ENCODE results near the gene TGFB2.

TGFB2 gene

DNA sequence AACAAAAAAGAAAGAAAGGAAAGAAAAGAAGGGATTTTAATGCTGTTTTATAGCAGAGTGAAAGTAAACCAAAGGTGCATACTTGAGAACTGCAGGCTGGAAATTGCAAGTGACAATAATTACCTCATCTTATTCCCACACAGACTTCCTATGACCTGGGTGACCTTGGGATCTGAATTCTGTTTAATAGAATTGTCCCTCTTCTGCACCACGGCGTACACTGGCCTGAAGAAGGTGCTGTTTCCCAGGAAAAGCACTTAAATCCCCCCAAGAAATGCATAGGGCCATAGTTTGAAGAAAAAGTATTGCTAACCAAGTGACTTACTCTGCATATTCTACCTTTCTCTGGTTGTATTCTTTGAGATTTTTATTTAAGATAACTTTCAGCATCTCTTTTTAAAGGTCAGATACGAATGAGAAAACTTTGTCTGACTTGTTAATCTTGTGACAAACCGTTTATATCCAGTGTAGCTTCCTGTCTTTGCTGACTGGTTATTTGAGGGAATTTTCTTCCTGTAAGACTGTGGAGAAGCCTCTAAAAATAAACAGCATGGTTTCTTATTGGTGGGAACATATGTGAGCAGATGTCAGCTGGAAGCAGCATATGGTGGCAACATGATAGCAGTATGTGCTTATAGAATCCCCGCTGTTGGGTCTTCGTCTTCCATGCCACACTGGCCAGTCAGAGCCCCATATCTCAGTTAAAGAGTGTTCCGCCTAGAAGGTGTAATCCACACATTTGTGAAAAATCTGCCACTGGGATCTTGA lies 16.3 kb downstream of the TGFB2 start:
- DNase-seq (ENCODE audit: low read depth in 3 of 3) = no peak

DNA sequence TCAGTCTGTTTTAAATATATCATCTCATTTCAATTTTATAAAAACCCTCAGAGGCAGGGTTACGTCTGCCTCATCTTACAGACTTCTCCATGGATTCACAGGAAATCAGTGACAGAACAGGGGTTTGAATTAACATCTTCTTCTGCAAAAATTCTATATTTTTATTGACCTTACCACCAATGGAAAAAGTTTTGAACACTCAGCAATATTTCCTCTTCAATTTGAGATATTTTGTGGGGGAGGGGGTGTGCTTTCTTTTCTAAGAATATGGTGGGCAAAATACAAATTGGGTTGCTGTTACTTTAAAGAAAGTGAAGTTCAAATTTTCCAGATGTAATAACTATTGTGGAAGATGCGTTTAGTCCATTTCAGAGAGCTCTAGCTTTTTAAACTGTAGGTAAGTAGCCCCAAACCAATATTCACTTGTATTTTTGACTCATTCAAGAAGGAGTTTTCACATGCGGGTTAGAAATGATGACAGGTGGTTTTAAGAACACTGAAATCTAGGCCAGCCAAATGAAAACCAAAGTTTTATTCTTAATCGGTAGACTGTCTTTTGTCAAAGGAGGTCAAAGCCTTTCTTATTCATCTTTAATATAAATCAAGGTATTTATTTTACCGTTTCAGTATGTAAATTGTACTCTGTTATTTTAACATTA lies 17.4 kb downstream of the TGFB2 start:
- DNase-seq (ENCODE audit: low read depth in 3 of 3) = no peak

DNA sequence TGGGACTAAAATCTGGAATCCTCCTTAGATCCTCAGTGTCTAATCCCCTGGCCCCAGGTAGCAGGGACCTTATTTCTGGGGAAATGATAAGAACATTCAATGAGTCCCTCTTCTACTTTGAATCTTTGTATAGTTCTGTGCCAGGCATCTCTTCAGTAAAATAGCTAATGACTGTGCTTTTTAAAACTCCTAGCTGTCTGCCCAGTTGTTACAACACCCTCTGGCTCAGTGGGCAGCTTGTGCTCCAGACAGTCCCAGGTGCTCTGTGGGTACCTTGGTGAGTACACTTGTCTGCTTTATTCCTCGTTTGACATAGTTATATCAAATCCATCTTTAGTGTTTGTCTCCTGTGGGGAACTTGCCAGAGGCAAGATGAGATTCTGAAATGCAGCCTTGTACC lies 18.0 kb downstream of the TGFB2 start:
- DNase-seq (ENCODE audit: low read depth in 3 of 3) = no peak

DNA sequence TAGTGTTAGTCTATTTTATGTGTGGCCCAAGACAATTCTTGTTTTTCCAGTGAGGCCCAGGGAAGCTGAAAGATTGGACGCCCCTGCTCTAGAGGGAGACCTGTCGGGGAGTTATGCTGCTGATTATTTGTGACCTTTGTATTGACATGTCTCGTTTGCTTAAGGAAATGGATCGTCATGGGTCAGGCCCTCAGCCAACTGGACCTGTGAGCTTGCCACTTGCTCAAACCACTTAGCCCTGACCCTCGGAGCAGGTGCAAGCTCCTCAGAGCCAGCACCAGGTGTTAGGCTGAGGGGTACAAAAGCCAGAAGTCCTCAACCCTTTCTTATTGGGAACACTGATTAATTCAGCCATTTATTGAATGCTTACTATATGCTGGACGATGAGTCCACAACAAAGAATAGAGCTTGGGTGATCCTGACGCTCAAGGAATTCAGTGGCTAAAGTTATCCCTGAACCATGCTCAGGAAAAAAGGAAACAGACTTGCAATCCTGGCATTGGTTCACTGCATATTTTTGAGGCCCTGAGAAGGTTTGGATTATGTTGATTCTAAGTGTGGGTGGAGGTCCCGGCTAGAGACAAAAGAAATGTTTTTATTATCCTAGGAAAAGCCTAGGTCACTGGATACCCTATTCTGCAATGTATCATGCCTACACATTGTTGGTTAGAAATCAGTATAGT lies 19.0 kb downstream of the TGFB2 start:
- no peak for DNase-seq (ENCODE audit: low read depth in 3 of 3)

DNA sequence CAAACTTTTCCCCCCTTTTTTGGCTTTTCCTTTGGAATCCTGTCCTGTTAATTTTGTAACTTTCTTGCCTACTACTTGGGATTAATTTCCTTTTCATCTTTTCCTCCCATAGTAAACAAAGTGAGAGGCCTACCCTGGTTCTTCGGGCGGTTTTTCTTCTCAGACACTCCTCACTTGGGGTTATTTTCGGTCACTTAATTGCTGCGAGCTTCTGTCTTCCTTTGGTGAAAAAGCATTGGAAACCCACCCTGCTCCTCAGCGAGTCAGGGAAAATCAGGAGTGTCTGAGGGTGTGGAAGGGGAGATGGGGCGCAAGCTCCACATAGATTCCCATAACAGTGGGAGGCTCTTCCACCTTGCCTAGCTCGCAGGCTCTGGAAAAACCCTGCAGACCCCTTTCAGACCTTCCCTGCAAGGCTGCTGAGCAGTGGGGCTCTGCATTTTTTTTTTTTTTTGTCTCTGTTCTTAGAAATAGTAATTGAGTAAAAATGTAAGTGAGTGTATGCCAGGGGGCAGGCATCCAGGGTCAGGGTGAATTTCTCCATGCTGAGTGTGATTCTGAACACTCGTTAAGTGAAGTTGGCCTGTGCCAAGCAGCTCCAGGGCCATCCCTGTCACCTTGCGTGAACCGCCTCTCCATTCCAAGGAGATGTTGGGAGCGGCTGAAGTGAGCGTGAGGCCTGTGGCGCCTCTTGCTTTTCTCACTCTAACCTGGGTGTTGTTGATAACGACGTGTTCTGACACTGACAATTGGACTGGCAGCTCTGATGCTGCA lies 20.3 kb downstream of the TGFB2 start:
- no peak for DNase-seq (ENCODE audit: low read depth in 3 of 3)

DNA sequence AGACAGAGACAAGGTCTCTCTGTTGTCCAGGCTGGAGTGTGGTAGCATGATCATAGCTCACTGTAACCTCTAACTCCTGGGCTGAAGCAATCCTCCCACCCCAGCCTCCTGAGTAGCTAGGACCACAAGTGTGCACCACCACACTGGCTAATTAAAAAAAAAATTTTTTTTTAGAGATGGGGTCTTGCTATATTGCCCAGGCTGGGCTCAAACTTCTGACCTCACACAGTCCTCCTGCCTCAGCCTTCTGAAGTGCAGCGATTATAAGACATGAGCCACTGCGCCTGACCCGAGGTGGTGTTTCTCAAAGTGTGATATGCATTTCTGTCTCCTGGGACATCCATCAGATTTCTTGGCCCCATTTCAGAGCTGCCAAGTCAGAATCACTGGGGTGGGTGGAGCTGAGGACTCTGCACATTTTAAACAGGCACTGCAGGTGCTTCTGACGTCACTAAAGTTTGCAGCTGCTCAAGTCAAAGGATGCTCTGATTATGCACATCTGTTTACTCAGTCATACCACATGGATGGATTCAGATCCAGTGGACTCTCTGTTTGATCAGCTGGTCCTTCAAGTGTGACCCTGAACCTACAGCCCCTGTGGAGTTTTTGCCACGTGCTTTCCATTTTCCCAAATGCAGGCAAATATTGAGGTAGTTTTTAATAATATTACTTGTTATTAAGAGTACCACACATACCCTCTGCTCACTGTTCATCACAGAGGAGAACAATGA lies 21.4 kb downstream of the TGFB2 start:
- DNase-seq (ENCODE audit: low read depth in 3 of 3) = no peak

DNA sequence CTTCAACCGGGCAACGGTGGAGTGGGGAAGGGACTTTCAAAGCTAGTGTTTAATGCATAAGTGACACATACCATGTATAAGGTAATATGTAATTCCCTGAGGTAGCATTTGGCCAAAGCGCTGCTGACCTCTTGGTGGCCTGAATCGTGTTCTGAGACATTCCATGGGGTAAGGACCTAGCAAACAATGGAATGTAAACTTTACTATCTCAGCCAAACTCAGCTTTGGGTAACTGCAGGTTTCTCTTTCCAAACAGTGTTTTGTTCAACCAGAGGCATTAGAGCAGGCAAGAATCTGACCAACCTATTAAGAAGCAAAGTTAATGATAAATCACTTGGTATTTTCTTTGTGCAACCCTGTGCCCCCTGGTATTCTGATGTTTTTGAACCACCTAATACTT lies 22.0 kb downstream of the TGFB2 start:
- no peak for DNase-seq (ENCODE audit: low read depth in 3 of 3)

DNA sequence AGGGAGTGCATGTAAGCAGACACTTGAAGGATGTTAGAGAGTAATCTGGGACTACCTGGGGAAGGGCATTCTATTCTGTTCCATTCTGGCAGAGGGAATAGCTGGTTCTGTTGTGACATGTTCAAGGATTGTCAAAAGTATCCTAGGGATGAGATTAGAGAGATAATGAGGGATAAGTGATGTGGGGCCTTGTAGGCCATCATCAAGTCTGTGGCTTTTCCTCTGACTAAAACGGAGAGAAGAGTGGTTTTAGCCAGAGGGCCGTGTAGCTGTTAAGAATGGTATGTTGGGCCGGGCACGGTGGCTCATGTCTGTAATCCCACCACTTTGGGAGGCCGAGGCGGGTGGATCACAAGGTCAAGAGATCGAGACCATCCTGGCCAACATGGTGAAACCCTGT lies 23.6 kb downstream of the TGFB2 start:
- no peak for DNase-seq (ENCODE audit: low read depth in 3 of 3)

DNA sequence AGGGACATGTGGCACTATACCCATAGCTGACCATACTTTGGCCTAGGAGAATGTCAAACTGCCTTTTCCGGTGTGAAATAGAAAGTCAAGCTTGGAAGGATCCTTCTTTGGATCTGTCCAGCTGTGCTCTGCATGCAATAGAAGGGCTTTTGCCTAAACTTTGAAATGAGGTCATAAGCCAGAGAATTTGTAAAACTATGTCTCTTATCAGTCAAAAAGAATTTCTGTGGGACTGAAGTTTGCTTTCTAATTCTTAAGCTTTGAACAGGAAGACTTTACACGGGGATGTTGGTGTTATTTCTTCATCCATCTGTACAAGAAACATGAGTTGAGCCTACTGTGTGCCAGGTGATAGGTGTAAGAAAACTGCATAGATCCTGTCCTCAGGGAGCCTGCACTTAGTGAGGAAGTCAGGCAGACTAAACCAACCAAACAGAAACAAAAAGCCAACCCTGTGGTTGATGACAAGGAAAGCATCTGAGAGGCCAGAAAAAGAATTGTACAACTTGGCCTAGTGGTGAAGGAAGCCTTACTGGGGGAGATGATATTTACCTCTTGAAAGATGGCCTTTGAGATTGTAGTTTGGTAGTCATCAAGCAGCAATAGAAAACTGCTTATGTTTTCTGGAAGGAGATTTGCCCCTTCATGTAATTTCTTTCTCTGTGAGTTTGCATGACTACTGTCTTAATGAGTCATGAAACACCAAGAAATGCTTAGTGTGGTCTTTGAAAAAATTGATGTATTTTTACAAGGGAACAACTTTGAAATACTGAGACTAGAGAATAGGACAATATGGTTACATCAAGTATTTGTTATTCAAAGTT lies 24.8 kb downstream of the TGFB2 start:
- no peak for DNase-seq (ENCODE audit: low read depth in 3 of 3)

DNA sequence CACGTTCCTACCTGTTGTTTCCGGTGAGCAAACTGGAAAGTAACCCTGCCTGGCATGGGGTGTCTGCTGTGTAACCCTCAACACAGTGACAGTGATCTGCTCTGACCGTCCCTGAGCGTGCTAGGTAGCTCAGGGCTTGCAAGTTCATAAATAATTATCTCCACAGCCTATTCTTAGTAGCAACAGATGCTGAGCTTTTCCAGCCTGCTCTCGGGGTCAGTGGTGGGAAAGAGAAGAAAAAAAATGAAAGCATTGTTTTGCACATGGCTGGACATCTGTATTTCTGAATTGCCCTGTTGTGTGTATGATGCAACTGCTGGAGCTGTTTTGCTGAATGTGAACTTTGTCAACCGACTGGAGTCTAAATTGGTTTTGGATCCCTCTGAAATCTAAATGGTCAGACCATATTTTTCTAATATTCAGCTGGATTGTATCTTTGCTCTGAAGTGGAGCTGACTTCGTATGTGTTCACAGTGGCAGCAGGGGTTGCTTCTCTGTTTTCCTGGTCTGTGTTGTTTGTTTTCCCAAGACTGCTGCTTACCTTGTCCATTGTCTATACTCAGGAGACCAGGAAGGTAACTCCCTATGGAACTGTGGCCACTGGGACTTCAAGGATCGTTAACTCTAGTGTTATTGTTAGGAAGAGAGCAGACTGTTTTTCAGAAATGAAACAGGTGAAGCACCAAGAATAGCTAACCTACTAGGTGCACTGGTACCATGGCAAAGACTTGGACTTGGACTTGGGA lies 27.0 kb downstream of the TGFB2 start:
- no peak for DNase-seq (ENCODE audit: low read depth in 3 of 3)

DNA sequence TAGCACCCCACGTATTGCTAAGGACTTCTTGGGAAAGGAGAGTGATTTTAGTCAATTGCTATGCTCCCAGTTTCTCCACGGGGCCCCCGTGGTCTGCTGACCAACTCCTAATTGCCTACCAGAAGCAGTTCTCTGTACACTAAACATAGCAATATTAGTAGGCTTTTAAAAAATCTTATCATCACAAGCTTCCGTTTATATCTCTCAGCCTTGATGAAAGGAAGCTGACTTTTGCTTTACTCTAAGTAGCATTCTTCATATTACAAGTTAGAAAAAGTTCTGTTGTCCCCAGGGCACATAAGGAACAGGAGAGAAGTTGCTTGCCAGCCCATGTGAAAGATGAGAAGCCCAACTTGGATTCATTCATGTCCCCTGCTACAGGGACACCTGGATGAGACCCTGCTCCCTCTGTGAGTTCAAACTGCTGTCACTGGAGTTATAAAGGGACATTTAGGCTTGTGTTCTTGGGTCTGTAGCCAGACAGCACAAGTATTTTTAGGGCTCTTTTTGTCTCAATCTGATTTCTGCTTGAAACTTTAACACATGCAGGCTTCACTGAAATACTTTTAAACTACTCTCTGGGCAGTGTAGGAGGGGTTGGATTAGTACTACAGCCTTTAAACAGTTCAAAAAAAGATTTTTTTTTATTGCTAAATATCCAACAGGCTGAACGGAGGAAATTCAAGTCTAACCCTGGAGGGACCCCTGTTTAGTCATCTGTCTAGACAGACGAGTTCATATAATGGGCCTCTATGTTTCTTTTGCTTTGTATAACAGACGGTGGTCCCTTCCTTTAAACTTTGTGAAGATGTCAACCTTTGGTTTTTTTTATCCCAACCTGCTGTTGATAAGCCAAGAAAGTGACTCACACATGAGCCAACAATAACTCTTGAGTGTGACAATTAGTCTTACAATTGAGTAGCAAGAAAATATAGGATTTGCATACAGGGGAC lies 29.5 kb downstream of the TGFB2 start:
- no peak for DNase-seq (ENCODE audit: low read depth in 3 of 3)

DNA sequence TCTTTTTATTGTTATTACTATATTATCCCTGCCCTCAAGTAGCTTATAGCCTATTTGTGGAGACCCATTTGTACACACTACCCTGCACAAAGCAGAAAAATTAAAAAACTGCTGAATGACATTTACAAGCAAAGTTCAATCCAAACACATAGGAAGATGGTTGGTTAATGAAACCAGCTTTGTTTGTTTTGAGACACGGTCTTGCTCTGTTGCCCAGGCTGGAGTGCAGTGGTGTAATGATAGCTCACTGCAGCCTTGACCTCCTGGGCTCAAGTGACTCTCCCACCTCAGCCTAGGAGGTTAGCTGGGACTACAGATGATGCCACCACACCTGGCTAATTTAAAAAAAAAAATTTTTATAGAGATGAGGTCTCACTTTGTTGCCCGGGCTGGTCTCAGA lies 31.6 kb downstream of the TGFB2 start:
- DNase-seq (ENCODE audit: low read depth in 3 of 3) = no peak

DNA sequence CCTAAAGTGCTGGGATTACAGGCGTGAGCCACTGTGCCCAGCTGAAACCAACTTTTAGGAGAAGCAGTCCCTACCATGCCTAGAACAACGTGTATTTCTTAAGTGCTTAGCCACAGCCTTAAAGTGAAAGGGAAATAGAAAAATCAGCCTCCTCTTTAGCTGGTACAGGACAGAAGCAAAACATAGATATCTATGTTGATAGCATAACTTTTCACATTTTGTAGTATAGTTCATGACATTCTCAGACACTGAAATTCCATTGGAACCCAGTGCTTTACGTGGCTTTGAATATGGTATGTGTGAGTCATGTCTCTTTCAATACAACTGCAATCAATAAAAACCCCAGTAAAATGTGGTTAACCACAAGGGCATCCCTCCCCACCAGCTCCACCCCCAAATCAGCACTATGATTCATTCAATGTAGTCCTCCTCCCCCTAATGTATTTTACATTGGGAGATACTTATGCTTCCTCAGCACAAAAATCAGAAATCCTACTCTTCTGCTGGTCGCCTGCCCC lies 32.1 kb downstream of the TGFB2 start:
- peak; percentile 10 to 45 (median 20) for DNase-seq (ENCODE audit: low read depth in 3 of 3)

DNA sequence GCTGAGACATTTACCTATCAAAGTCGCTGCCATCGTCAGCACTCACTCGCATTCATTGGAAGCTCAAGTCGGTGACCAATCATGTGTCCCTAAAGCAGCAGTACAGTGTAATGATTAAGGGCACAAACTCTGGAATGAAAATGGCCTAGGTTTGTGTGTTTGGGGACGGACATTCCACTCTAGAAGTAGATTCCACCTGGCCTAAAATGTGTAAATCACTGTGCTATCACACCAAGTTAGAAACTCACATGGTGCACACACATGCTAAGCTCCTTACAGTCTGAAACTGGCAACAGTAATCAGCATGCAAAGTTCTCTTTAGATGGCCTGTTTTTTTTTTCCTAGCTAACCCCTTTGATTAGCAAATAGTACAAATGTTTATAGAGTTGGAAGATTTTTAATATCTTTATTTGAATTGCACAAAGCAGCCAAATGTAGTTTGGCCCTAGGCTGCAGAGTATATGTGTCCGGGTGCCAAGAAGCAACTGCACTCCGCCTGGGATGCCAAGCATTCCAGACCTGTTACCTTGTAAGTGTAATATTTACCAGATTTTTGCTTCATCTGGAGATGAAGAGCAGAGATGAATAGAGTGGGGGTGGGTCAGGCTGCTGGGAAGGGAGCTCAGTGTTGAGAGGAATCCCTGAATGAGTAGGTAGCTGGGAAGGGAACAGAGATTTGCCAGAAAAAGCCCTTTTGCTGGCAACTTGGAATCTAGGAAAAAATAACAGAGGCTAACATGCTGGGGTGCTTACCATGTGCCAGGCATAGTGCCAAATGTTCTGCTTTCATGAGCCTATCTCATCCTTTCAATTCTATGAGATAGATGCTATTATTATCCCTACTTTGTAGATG lies 35.2 kb downstream of the TGFB2 start:
- no peak for DNase-seq (ENCODE audit: low read depth in 3 of 3)

DNA sequence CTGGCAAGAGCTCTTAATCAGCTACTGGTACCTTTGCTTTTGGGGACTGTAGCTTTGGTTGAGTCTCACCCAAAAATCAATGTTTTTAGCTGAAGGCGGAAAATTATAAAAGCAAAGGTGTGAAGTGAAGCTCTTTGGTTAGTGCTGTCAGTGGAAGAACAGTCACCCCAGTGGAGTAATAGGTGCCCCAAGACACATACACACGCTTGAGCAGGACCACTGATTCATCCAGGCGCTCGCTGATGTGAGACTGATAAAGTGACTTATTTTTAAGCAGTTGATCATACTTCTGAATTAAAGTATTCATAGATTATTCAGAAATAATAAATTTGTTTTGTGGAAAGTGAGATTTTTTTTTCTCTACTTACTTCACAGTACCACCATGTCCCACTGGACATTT lies 37.1 kb downstream of the TGFB2 start:
- DNase-seq (ENCODE audit: low read depth in 3 of 3) = no peak

DNA sequence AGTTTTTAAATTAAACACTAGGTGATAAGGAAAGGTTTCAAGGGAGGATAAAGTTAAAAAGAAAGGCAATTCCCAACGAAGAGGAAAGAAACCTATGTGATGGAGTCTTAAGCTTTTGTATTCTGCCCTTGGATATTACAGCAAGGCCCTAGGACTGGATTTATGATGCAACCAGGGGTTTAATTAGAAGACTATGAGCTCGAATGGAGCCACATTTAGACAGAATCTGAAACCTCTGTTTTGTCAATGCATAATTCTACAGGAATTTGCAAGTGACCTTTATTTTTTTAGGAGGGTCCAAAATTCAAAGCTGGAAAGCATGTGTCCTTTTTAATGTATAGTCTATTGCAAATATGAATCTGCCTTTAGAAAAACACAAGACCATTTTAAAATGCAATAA lies 37.9 kb downstream of the TGFB2 start:
- no peak for DNase-seq (ENCODE audit: low read depth in 3 of 3)

DNA sequence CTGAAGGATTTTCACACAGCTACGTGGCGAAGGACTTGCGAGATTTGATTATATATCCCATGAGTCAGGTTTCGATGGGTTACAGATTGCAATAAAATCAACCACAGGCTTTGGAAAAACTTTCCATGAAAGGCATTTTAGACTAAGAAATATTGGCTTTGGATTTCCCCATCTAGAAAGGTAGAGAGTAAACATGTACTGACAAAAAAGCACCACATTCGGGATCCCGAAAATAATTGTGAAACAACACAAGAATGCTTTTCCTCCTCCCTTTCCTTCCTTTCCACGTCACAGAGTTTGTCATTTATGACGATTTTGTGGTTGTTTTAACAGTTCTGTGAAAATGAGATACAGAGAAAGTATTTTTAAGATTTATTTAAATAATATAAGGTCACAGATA lies 38.5 kb downstream of the TGFB2 start:
- no peak for DNase-seq (ENCODE audit: low read depth in 3 of 3)

DNA sequence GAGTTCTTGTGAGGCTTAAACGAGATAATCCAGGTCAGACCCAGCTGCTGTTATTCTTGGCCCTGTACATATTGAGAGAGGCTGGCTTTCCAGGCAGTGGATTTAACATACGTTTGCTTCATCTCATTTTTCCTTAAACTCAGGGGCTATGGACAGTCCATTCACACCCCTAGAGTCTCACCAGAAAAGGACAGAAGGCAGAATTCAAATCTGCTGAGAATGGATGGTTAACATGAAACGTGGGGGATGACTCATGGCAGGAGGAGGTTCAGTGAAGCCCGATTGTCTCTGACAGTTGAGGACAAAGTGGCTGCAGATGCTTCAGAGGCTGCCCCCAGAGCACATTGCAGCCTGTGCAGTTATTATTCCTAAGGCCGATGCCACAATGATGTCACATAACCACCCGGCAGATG lies 39.5 kb downstream of the TGFB2 start:
- no peak for DNase-seq (ENCODE audit: low read depth in 3 of 3)
